Amniotic stem cell (primary cell): ENCODE data around the gene OTOG.

ENCODE experiments used
- DNase-seq: peaks from one replicate; lab custom pipeline; 2025; lab: John Stamatoyannopoulos, UW

The OTOG gene

GRCh38 chr11:17541330-17541885, 5.7 kb upstream of the OTOG start:
- no peak for DNase-seq

DNA sequence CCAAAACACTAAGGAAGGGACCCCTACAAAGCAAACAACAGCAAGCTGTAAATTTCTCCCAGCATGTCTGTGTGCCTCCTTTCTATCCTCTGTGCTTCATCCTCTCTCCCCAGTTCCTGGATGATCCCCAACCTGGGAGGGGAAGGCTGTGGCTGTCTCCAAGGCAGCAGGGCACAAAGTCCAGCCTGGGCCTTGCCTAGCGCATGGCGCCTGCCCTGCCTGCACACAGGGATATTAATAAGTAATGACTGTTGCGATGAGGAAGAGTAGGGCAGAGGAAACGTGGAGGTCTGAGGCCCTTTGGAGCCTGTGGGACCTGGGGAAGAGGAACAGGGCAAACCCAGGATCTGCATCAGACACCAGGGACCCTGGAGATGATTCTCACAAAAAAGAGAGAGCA, 4.8 kb upstream of the OTOG start:
- no peak for DNase-seq

GRCh38 chr11:17543041-17543440, 4.0 kb upstream of the OTOG start:
- DNase-seq, result no peak

GRCh38 chr11:17543574-17544180, 3.4 kb upstream of the OTOG start:
- DNase-seq, result no peak

DNA sequence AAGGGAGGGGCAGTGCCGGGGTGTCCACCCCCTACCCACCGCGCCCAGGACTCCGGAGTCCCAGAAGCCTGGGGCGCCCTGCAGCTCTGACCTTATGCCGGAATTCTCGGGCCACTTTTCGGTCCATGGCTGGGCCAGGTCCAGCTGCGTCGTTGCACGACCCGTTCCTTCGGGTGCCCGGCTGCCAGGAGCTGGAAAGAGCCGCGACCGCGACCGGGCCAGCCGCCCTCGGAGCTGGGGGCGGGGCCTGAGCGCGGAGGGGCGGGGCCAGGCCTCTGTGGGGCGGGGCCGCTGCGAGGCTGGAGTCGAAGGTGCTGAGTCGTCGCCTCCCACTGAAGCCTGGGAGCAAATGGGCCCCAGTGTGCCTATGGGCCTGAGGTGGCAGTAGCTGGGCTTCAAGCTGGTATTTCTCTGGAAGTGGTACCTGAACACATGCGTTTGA, 2.9 kb upstream of the OTOG start, which contains the start of gene USH1C:
Gene USH1C, minus strand, starts transcription at position 236 of the 442 bp plus-strand sequence. Its CDS starts 109 bp downstream, at position 127.
- DNase-seq, result no peak

- no peak for DNase-seq
Measured at GRCh38 chr11:17546240-17546639, 819 bp upstream of the OTOG start.

GRCh38 chr11:17547932-17548331, 873 bp downstream of the OTOG start:
- DNase-seq, result no peak

- DNase-seq, result no peak
Measured at GRCh38 chr11:17548444-17548843, 1.4 kb downstream of the OTOG start.

DNA sequence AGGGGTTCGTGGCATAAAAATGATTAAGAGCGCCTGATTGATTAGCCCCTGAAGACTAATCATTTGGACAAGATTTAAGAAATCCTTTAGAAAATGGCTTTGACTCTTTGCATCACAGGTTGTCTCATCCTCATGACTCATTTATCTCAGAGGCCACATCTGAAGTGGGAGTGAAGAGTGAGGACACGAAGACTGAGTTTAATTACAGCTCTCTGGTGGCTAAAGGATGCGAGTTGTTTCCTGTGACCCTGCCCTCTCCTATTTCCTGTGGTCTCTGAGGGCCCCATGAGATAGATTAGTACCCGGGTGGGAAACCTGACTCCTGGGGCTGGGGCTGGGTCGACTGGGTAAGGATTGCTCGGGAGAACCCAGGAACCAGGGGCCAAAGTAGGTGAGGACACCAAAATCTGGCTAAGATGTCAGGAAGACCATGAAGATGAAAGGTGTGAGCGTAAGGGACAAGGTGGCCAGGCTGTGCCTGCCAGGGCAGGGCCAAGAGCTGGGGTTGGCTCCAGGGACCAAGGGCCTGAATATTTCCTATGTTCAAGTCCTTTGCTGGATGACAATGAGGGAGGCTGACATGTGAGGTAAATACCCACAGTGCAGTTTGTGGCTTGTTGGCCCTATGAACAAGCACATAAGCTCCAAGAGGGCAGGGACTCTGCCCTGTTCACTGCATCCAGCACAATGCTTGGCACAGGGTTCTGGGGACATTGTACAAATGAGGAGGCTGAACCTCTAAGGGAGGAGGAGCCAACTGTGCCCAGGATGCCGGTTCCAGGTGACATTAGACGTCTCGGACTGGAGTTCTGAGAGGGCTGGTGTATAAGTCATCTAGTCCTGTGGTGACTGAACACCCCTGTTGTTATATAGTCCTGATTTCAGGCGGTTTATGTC, 3.6 kb downstream of the OTOG start:
- DNase-seq, result no peak

DNA sequence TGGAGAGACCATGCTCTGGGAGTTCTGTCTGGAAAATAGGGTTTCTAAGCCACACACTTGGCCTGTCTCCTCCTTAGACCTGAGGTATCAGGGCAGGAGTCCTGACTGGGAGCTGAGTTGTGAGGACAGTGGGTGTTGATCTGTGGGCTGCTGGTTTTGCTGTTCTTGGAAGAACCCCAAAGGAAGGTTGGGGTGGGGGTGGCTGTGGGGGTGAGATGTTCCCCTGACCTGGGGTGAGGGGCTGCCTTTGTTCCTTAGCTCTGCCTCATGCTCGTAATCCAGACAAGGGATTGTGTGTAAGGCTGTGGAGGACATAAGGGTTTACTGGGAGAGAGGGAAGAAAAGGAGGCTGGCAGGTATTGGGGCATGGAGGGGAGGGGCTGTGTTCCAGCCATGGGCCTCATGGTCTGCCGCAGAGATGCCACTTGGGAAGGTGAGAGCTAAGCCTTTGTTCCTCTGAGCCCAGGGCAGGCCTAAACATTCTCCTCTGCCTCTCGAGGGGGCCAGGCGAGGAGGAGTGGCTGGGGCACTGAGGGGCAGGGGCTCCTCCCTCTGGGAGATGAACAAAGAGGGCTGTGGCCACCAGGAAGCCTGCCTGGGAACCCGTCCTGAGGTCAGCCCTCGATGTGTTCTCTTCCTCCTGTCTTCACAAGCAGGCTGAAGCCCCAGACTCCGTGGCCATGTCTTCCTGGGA, 4.4 kb downstream of the OTOG start:
- no peak for DNase-seq

GRCh38 chr11:17552041-17552355, 4.9 kb downstream of the OTOG start:
- DNase-seq, result no peak

- DNase-seq, result no peak
Measured at GRCh38 chr11:17552392-17553248, 5.6 kb downstream of the OTOG start.

DNA sequence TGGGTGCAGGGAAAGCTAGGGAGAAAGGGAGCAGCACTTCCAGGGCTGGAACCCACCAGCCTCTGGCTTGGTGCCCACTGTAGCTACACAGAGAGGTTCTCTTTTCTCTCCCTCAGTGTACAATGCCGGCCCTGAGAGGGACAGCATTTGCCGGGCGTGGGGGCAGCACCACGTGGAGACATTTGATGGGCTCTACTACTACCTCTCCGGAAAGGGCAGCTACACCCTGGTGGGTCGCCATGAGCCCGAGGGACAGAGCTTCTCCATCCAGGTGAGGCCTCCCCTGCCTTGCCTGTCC, 6.1 kb downstream of the OTOG start:
- no peak for DNase-seq

DNA sequence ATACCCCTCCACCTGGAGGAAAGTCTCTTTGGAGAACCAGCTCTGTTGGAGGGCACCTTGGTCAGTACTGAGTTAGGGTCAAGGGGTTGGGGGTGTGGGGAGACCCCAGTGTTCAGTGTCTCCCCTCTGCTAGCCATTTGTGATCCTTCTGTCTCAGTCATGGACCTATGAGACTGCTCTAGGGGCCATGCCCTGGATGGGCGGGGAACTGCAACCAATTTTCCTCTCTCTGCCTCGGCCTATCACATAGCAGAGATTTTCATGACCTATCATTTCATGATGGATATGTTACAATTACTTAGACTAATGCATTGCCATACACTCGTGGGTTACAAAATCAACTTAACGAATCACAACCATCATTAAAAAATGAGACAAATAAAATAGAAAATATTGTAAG, 7.4 kb downstream of the OTOG start:
- no peak for DNase-seq

DNA sequence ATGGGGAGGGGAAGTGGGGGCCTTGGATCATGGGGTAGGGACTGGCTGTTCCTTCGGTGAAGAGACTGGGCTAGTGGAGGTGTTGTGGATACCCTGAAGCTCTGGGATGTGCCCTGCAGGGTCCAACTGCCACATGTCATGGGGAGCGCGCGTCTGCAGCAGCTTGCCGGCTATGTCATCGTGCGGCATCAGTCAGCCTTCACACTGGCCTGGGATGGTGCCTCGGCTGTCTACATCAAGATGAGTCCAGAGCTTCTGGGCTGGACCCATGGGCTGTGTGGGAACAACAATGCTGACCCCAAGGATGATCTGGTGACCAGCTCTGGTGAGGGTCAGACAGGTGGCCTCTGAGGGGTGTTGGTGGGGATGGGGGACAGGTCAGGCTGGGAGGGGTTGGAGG, 9.9 kb downstream of the OTOG start:
- DNase-seq, result no peak

DNA sequence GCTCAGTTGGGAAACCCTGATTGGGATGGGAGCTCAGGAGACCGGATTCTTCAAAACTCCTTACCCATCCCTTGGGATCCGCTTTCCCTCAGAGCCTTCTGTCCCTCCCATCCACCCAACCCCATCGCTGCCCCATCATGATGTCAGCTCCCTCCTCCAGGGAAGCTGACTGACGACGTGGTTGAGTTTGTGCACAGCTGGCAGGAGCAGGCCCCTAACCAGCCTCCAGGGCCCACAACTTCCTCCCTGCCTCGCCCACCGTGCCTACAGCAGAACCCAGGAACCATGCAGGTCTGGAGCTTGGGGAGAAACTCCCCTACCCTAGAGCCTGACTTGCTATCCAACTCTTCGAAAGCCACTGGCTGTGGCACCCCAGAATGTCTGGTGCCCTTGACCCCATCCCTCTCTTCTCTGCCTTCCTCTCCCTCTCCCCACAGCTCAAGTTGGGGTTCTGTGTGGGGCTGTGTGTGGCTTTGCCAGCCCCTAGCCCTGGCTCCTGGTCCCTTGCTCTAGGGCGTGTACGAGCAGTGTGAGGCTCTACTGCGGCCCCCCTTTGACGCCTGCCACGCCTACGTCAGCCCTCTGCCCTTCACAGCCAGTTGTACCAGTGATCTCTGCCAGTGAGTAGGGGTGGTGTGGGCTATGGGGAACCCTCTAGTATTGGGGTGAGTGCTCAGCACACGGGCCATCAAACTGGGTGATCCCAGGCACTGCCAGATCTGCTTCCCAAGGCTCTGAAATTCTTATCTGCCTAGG, 11.1 kb downstream of the OTOG start:
- DNase-seq, result no peak

DNA sequence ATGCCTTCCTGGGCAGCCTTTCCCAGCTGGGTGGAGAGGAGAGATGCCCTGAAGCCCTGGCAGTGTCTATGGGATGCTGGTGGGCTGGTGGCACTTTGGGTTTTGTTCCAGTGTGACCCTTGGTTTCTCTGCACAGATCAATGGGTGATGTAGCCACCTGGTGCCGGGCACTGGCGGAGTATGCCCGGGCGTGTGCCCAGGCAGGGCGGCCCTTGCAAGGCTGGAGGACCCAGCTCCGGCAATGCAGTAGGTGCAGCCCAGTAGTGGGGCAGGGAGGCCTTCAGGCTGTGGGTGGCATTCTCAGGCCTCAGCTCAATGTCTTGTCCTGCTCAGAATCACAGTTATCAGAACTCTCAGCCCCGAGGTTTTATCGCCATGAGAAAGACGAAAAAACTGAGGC, 11.9 kb downstream of the OTOG start:
- DNase-seq, result no peak

DNA sequence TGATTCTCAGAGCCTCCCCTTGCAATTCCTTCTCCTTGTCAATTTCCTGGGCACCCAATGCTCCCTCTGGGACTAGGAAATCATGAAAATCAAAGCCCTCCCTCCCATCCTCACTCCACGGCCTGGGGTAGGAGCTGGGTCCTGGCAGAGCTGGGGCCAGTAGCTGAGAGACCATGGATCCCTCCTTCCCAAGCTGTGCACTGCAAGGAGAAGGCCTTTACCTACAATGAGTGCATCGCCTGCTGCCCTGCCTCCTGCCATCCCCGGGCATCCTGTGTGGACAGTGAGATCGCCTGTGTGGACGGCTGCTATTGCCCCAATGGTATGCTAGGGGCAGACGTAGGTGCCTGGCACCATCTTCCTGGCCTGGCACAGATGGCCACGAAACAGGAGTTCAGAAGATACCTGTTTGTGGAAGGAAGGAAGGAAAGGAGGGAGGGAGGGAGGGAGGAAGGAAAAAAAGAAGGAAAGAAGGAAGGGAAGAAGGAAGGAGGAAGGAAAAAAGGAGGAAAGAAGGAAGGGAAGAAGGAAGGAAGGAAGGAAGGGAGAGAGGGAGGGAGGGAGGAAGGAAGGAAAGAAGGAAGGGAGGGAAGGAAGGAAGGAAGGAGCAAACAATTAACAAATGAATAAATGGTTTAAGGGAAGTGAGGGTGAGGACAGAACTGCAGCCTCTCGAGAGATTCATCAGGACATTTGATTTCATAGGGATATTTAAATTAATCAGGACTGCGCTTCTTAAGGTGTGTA, 12.5 kb downstream of the OTOG start:
- no peak for DNase-seq

GRCh38 chr11:17560281-17561110, 13.4 kb downstream of the OTOG start:
- DNase-seq, result no peak

DNA sequence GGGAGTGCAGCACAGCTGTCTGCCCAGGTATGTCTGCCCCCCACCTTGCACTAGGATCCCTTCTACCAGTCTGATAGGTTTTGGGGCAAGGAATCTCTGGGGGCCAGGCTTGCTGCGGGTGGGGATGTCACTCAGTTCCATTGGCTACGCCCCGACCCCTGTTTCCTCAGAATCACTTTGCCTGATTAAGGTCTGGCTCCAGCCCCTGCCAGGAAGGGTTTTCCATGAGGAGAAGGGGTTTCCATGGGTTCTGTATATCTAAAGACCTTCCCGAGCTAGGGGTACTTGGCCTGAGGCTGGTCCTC, 14.0 kb downstream of the OTOG start:
- no peak for DNase-seq
